ENCODE results near the gene GGA2.
A peak's percentile ranks its signal among the peaks of the same experiment; 100 is the strongest.
"Not testable (repeated sequence)": the region's sequence is repeated elsewhere in the genome, so short reads cannot be mapped to it uniquely, and the experiment has no call there.

GGA2 gene

GRCh38 chr16:23476289-23476688 lies 34.0 kb downstream of the GGA2 start:
- no peak for DNase-seq (ENCODE audit: low read depth)

- DNase-seq (ENCODE audit: low read depth) = no peak
These were observed 40.5 kb downstream of the GGA2 start for GRCh38 chr16:23469814-23470213.

GRCh38 chr16:23466162-23466885 lies 44.0 kb downstream of the GGA2 start:
- DNase-seq (ENCODE audit: low read depth) = no peak

GRCh38 chr16:23465179-23465578 lies 45.1 kb downstream of the GGA2 start:
- no peak for DNase-seq (ENCODE audit: low read depth)

- no peak for DNase-seq (ENCODE audit: low read depth)
These were observed 46.1 kb downstream of the GGA2 start for GRCh38 chr16:23464196-23464595.

- not testable (repeated sequence) for DNase-seq (ENCODE audit: low read depth)
These were observed 47.3 kb downstream of the GGA2 start for GRCh38 chr16:23462994-23463393.

GRCh38 chr16:23453338-23454052 lies 56.8 kb downstream of the GGA2 start:
- DNase-seq (ENCODE audit: low read depth) = no peak

- peak; percentile 53 for DNase-seq (ENCODE audit: low read depth)
These were observed 57.5 kb downstream of the GGA2 start, which contains the start of gene COG7 for GRCh38 chr16:23452572-23453337. COG7 (minus strand) TSS chr16:23453189; CDS start chr16:23452994, 195 bp downstream.

- DNase-seq (ENCODE audit: low read depth) = no peak
These were observed 58.1 kb downstream of the GGA2 start for GRCh38 chr16:23452221-23452571.

- DNase-seq (ENCODE audit: low read depth) = no peak
These were observed 61.9 kb downstream of the GGA2 start for GRCh38 chr16:23448392-23448791.

GRCh38 chr16:23437542-23437941 lies 72.8 kb downstream of the GGA2 start:
- DNase-seq (ENCODE audit: low read depth) = not testable (repeated sequence)

- no peak for DNase-seq (ENCODE audit: low read depth)
These were observed 73.3 kb downstream of the GGA2 start for GRCh38 chr16:23436951-23437350.

GRCh38 chr16:23435500-23435899 lies 74.8 kb downstream of the GGA2 start:
- peak; percentile 45 for DNase-seq (ENCODE audit: low read depth)

- no peak for DNase-seq (ENCODE audit: low read depth)
These were observed 75.9 kb downstream of the GGA2 start for GRCh38 chr16:23434380-23434779.

- no peak for DNase-seq (ENCODE audit: low read depth)
These were observed 76.9 kb downstream of the GGA2 start for GRCh38 chr16:23433261-23433920.

GRCh38 chr16:23432176-23433128 lies 77.8 kb downstream of the GGA2 start:
- no peak for DNase-seq (ENCODE audit: low read depth)

GRCh38 chr16:23428351-23428750 lies 81.9 kb downstream of the GGA2 start:
- DNase-seq (ENCODE audit: low read depth) = no peak

GRCh38 chr16:23424292-23424958 lies 85.9 kb downstream of the GGA2 start:
- no peak for DNase-seq (ENCODE audit: low read depth)

GRCh38 chr16:23423496-23424049 lies 86.7 kb downstream of the GGA2 start:
- DNase-seq (ENCODE audit: low read depth) = no peak

GRCh38 chr16:23420011-23420410 lies 90.3 kb downstream of the GGA2 start:
- DNase-seq (ENCODE audit: low read depth) = no peak
